Spinal cord (tissue), 10 donors: ENCODE data around the gene SRSF3. TPM values are rescaled to one million over a fixed set of nuclear protein-coding genes. Genes with fewer than 3 reads are reported as not detected.
"Not testable (repeated sequence)": the region's sequence is repeated elsewhere in the genome, so short reads cannot be mapped to it uniquely, and the experiment has no call there.

Experiments used
- DNase-seq, 6 donors: peaks; one replicate each; pipeline versions ENCODE4 v3.0.0 to v3.0.0-alpha.2; 2013 to 2015; ENCODE audit warnings: low spot score in 6 of 6, low read depth in 4 of 6
- H3K27ac ChIP-seq: one replicate; pipeline ENCODE4 v1.5.1; 2013; ENCODE audit warnings: low read depth, low read length, control low read depth
- H3K27me3 ChIP-seq: one replicate; pipeline ENCODE4 v1.6.1; 2013; ENCODE audit warnings: low read length; ENCODE audit not compliant: control insufficient read depth, insufficient read depth
- H3K36me3 ChIP-seq: one replicate; pipeline ENCODE4 v1.6.1; 2013; ENCODE audit warnings: low read length; ENCODE audit not compliant: control insufficient read depth, insufficient read depth
- H3K4me1 ChIP-seq: one replicate; pipeline ENCODE4 v1.6.1; 2013; ENCODE audit warnings: low read length; ENCODE audit not compliant: control insufficient read depth, insufficient read depth
- H3K4me3 ChIP-seq: one replicate; pipeline ENCODE4 v1.5.1; 2013; ENCODE audit warnings: low read depth, low read length, control low read depth
- H3K9me3 ChIP-seq: one replicate; pipeline ENCODE4 v1.6.1; 2013; ENCODE audit warnings: low read length; ENCODE audit not compliant: control insufficient read depth, insufficient read depth
- WGBS: methylation state at CpG from one replicate; pipeline ENCODE4 v1.1.5; 2013; ENCODE audit warnings: missing lambda C conversion rate; ENCODE audit not compliant: insufficient coverage; 5-methylcytosine and 5-hydroxymethylcytosine counted together
- polyA plus RNA-seq, 2 donors: library from polyadenylated mRNA; unstranded; fragments of 120-200 nt; gene quantifications; one replicate each; pipeline ENCODE4 v1.2.1, GENCODE V29; 2013; ENCODE audit not compliant: insufficient read length in 2 of 2
- total RNA-seq, 2 donors: library from RNA; depleted of rRNA in 1 of 2; stranded (reverse); fragments of 120-200 nt in 1 of 2; fragments of >200 nt in 1 of 2; gene quantifications; one replicate each; pipeline versions ENCODE4 v1.2.3 to v1.2.4, GENCODE V29; 2013 to 2014
- donor health status: healthy.

Gene SRSF3
- total and polyA plus RNA-seq, 4 donors, result 135 to 351 (median 325) TPM

DNA sequence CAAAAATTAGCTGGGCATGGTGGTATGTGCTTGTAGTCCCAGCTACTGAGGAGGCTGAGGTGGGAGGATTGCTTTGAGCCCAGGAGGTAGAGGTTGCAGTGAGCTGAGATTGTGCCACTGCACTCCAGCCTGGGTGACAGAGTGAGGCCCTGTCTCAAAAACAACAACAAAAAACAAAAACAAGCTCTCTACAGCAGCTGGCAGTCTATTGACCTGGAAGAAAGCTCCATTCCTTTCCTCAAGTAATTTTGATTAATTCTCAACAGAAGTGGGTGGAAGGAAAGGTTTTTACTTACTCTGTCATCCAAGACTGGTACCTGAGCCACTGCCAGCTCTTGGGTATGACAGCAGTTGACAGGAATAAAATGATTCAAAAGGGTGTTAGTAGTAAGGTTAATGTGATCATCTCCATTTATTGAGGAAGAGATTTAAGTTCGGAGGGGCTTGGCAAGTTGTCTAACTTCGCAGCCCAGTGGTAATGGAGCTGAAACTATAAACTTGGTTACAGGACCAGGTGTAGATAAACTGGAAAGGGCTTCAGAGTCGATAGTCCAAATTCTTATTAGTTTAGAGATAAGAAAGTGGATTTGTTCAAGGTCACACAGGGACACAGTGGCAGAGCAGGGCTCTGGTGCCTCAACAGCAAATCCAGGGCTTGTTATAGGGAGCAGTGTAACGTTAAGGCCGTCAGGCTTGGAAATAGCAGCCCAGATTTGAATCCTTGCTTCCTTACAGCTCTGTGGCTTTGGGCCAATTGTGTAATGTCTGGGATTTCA is 14.8 kb downstream of the SRSF3 start:
- Histone ChIP-seq H3K27ac (no peak overlapping the region), H3K36me3 (peaks cover 53% of the 10 kb centered on the region)
- DNase-seq, result no peak

DNA sequence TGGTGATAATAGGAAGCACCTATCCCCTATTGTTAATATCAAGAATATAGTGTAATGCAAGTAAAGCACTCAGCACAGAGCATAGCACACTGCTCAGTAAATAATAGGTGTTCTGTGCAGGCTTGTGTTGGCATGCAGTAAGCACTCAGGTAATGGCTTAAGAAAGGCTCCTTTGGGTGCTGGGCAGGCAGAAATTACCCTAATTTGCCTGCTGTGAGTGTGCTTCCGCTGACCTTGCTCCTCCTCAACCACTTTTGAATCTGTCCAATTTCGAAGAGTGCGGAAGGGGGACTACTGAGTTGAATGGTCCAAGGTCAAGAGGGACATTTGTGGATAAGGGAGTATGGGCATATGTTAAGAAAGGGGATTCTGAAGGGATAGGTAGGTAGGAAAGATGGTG is 15.4 kb downstream of the SRSF3 start:
- DNase-seq, result peak in 1 of 6 donors; percentile 35
- H3K4me3 ChIP-seq, result no peak overlapping the region
- no peaks in the 10 kb centered on the region for H3K9me3 ChIP-seq
- H3K36me3 ChIP-seq, result peaks cover 51% of the 10 kb centered on the region
- WGBS, result 93% methylated on average over 2 of the region's 3 CpGs
- no peaks in the 10 kb centered on the region for H3K27me3 ChIP-seq
- H3K4me1 ChIP-seq, result no peaks in the 10 kb centered on the region
- no peak overlapping the region for H3K27ac ChIP-seq

More for the DNA sequence above, 14.8 kb downstream of the SRSF3 start:
- WGBS, result 91% methylated on average over 3 of the region's 5 CpGs
- no peaks in the 10 kb centered on the region for H3K27me3 ChIP-seq
- H3K4me3 ChIP-seq, result no peak overlapping the region
- H3K9me3 ChIP-seq, result no peaks in the 10 kb centered on the region
- no peaks in the 10 kb centered on the region for H3K4me1 ChIP-seq

DNA sequence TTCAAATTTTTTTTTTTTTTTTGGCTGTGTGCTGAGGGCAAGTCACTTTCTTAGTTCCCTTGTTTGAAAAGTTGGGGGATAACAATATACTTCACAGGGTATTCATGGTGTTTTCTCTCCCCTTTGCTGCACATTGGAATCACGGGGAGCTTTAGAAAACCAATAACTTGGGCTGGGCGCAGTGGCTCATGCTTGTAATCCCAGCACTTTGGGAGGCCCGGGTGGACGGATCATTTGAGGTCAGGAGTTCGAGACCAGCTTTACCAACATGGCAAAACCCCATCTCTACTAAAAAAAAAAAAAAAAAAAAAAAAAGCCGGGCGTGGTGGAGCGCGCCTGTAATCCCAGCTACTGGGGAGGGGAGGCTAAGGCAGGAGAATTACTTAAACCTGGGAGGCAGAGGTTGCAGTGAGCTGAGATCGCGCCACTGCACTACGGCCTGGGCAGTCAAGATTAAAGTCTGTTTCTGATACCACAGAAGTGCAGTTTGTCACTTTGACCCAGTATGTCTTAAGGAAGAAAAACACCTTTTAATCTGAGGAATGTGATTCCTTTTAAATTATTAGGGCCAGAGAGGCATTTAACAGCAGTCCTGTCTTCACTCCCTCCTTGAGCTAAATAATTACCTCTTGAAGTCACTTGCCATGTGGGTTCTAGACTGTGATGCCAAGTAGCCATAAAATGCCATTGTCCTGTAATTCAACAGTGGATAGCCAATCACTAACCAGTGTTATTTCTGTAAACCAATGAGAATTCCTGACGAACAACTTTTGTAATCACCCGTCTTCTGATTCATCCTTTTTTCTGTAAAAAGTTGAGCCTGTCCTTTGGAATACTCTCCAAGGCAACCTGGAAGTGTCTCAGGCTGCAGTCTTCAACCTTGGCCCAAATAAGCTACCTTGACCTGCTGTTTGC is 16.1 kb downstream of the SRSF3 start:
- WGBS, result 94% methylated on average over 2 of the region's 14 CpGs
- no peak for DNase-seq
- no peaks in the 10 kb centered on the region for H3K27me3 ChIP-seq
- H3K36me3 ChIP-seq, result peaks cover 47% of the 10 kb centered on the region
- no peaks in the 10 kb centered on the region for H3K4me1 ChIP-seq
- H3K9me3 ChIP-seq, result no peaks in the 10 kb centered on the region
- no peak overlapping the region for H3K4me3 ChIP-seq
- no peak overlapping the region for H3K27ac ChIP-seq

DNA sequence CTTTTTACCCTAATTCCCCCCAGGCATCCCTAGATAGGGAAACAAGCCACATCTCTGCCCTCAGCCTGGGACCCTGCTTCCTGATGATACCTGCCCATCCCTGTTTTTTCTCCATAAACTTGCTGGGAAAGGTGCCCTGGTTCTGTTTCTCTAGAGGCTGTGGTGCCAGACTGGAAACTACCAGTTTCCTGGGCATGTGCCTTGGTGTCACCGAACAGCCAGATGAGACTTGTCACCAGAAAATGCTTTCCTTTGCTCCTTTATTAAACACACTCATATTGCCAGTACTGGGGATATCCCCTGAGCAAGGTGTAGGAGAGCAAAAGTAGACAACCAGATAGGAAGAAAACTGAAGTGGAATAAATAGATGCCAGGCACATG is 16.8 kb downstream of the SRSF3 start:
- WGBS, result 100% methylated on average over 1 of the region's 1 CpG

DNA sequence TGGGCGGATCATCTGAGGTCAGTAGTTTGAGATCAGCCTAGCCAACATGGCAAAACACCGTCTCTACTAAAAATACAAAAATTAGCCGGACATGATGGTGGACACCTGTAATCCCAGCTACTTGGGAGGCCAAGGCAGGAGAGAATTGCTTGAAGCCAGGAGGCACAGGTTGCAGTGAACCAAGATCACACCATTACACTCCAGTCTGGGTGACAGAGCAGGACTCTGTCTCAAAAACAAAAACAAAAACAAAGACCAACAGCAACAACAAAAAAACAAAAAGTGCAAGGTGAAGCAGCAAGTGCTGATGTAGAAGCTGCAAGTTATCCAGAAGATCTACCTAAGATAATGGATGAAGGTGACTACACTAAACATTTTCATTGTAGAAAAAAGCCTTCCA is 17.5 kb downstream of the SRSF3 start:
- DNase-seq, H3K27ac ChIP-seq, H3K9me3 ChIP-seq, H3K4me3 ChIP-seq, H3K27me3 ChIP-seq, H3K4me1 ChIP-seq: not testable (repeated sequence)
- H3K36me3 ChIP-seq, result peaks cover 39% of the 10 kb centered on the region
- WGBS, result 100% methylated on average over 1 of the region's 3 CpGs

More for the DNA sequence above, 16.8 kb downstream of the SRSF3 start:
- no peaks in the 10 kb centered on the region for H3K4me1 ChIP-seq
- H3K36me3 ChIP-seq, result peaks cover 46% of the 10 kb centered on the region
- H3K27me3 ChIP-seq, result no peaks in the 10 kb centered on the region
- no peak overlapping the region for H3K27ac ChIP-seq
- H3K4me3 ChIP-seq, result no peak overlapping the region
- no peaks in the 10 kb centered on the region for H3K9me3 ChIP-seq
- DNase-seq, result no peak

DNA sequence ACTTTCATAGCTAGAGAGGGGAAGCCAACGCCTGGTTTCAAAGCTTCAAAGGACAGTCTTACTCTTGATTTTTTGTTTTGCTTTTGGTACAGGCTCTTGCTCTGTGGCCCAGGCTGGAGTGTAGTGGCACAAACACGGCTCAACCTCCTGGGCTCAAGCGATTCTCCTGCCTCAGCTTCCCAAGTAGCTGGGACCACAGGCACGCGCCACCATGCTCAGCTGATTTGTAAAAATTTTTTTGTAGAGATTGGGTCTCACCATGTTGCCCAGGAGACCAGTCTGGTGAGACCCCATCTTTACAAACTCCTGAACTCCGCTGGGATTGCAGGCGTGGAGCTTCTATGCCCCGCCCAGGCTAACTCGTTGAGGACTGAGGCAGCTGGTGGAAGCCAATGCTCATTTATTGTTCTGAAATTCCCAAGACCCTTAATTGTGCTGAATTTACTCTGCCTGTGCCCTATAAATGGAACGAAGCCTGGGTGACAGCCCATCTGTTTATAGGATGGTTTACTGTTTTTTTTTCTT is 18.0 kb downstream of the SRSF3 start:
- H3K36me3 ChIP-seq, result peaks cover 36% of the 10 kb centered on the region
- 95% methylated on average over 9 of the region's 10 CpGs for WGBS
- H3K4me3 ChIP-seq, result no peak overlapping the region
- H3K27ac ChIP-seq, result no peak overlapping the region
- DNase-seq, result no peak
- peaks cover 5% of the 10 kb centered on the region for H3K4me1 ChIP-seq
- no peaks in the 10 kb centered on the region for H3K9me3 ChIP-seq
- no peaks in the 10 kb centered on the region for H3K27me3 ChIP-seq

DNA sequence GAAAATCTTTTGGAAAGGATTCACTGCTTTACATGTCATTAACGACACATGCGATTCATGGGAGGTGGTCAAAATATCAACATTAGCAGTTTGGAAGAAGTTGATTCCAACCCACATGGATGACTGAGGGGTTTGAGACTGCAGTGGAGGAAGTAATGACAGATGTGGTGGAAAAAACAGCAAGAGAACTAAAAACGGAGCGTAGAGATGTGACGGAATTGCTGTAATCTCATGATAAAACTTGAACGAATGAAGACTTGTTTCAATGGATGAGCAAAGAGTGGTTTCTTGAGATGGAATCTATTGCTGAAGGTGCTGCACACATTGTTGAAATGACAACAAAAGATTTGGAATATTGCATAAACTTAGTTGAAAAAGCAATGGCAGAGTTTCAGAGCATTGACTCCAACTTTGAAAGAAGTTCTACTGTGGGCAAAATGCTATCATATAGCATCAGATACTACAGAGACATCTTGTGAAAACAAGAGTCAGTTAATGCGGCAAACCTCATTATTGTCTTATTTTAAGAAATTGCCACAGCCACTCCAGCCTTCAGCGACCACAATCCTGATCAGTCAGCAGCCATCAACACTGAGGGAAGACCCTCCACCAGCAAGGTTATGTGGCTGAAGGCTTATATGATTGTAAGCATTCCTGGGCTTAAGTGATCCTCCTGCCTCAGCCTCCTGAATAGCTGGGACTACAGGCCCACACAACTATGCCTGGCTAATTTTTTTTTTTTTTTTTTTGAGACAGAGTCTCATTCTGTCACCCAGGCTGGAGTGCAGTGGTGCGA is 19.2 kb downstream of the SRSF3 start:
- Histone ChIP-seq H3K9me3 (no peaks in the 10 kb centered on the region), H3K27me3 (no peaks in the 10 kb centered on the region), H3K4me3 (no peak overlapping the region), H3K27ac (no peak overlapping the region), H3K36me3 (peaks cover 27% of the 10 kb centered on the region), H3K4me1 (peaks cover 7% of the 10 kb centered on the region)
- 93% methylated on average over 4 of the region's 9 CpGs for WGBS
- no peak for DNase-seq

DNA sequence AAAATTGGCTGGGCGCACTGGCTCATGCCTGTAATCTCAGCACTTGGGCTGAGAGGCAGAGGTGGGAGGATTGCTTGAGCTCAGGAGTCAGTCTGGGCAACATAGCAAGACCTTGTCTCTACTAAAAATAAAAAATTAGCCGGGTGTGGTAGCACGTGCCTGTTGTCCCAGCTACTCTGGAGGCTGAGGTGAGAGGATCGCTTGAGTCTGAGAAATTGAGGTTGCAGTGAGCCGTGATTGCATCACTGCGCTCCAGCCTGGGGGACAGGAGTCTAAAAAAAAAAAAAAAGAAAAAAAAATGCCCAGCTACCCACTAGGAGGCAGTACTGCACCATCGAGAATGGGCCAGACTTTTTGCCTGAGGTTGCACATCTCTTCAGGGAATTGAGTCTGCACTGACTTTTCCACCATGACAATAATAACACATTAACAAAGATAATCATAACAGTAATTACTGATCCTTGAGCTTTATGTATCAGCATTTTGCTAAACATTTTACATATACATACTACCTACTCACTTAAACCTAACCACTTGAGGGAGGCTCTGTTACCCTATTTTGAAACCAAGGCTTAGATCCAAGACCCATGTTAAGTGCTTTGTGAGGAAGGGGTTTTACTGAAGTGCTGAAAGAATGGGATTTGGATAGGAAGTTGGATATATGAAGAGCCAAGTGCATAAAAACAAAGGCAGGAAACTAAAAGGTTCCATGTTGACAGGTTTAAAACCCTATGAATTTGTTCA is 21.0 kb downstream of the SRSF3 start:
- H3K4me1 ChIP-seq, result peaks cover 7% of the 10 kb centered on the region
- H3K27ac ChIP-seq, result no peak overlapping the region
- no peaks in the 10 kb centered on the region for H3K27me3 ChIP-seq
- H3K4me3 ChIP-seq, result no peak overlapping the region
- DNase-seq, result peak in 2 of 6 donors; percentile 59 to 67
- 13% methylated on average over 1 of the region's 7 CpGs for WGBS
- no peaks in the 10 kb centered on the region for H3K9me3 ChIP-seq
- H3K36me3 ChIP-seq, result peaks cover 25% of the 10 kb centered on the region
